ENCODE data around the gene CER1. TPM values are rescaled to one million over a fixed set of nuclear protein-coding genes. Genes with fewer than 3 reads are reported as not detected.

Gene CER1
- total and polyA plus RNA-seq, 9 of the 15 experiments (the other 6 are each of a cell fraction or from before 2014, with no cell fraction given), result not detected

DNA sequence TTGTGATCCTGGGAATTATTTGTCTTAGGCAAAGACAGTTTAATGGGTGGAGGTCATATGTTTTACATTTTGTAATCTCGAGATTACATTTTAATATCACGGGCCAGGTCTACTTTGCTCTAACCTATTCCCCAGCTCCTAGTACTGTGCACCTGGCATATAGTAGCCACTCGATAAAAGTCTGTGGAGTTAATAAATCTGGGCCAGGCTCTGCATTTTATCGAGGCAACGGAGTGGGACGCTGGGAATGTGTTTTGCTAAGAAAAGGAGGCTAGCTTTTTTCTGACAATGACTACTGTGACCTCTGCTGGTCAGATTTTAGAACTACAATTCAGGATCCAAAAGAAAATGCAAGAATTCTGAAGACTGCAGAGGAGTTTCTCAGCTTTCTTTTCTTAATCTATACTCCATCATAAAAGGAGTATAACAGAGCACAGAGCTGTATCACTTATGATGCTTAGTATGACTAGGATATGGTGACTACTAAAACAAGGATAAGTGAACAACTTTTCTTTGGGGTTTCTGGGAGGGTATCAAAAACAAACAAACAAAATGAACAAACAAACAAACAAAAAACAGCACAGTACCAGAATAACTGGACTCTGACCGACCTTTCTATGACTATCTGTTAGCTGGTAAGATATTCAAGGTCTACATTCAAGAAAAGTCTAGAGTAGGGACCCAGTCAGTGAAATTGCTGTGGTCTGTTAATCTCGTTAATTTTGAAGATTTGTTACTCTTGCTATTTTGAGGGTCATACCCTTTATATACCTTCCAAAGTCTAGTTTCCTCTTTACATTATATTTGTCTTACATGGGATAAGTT is 46.1 kb upstream of the CER1 start (continued):
- TF ChIP-seq MEF2D (tag; conservative IDR thresholded peaks at IDR 0.05; ENCODE audit: low read depth) (no peak), KLF13 (tag; IDR thresholded peaks at IDR 0.05; ENCODE audit: borderline replicate concordance, low read depth) (no peak), SREBF2 (CRISPR knock-in tag; IDR thresholded peaks at IDR 0.05) (no peak)
- TF ChIP-seq, protein P1, sequence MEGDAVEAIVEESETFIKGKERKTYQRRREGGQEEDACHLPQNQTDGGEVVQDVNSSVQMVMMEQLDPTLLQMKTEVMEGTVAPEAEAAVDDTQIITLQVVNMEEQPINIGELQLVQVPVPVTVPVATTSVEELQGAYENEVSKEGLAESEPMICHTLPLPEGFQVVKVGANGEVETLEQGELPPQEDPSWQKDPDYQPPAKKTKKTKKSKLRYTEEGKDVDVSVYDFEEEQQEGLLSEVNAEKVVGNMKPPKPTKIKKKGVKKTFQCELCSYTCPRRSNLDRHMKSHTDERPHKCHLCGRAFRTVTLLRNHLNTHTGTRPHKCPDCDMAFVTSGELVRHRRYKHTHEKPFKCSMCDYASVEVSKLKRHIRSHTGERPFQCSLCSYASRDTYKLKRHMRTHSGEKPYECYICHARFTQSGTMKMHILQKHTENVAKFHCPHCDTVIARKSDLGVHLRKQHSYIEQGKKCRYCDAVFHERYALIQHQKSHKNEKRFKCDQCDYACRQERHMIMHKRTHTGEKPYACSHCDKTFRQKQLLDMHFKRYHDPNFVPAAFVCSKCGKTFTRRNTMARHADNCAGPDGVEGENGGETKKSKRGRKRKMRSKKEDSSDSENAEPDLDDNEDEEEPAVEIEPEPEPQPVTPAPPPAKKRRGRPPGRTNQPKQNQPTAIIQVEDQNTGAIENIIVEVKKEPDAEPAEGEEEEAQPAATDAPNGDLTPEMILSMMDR (IDR thresholded peaks at IDR 0.05 in 2 of 3, conservative IDR thresholded peaks at IDR 0.05 in 1 of 3; ENCODE audit: insufficient read depth in 2 of 3, low read depth in 1 of 3, low read length in 3 of 3), result peak; percentile 35 to 64 (median 51); a peak in 5 of 6 replicates
- TF ChIP-seq, protein P2, sequence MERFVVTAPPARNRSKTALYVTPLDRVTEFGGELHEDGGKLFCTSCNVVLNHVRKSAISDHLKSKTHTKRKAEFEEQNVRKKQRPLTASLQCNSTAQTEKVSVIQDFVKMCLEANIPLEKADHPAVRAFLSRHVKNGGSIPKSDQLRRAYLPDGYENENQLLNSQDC (CRISPR knock-in tag; IDR thresholded peaks at IDR 0.05), result no peak
- TF ChIP-seq, protein P3, sequence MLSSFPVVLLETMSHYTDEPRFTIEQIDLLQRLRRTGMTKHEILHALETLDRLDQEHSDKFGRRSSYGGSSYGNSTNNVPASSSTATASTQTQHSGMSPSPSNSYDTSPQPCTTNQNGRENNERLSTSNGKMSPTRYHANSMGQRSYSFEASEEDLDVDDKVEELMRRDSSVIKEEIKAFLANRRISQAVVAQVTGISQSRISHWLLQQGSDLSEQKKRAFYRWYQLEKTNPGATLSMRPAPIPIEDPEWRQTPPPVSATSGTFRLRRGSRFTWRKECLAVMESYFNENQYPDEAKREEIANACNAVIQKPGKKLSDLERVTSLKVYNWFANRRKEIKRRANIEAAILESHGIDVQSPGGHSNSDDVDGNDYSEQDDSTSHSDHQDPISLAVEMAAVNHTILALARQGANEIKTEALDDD (IDR thresholded peaks at IDR 0.05), result no peak

All from K562 (cell line).